HG02610 (cell line): ENCODE results near the gene AFF1.
"Not testable (repeated sequence)": the region's sequence is repeated elsewhere in the genome, so short reads cannot be mapped to it uniquely, and the experiment has no call there.

Source experiments
- ATAC-seq: cut with Tn5 transposase; IDR thresholded peaks from one replicate; pipeline ENCODE4 v1.9.1; 2021; ENCODE audit warnings: mild to moderate bottlenecking, moderate library complexity; ENCODE audit not compliant: unreplicated experiment

The AFF1 gene

DNA sequence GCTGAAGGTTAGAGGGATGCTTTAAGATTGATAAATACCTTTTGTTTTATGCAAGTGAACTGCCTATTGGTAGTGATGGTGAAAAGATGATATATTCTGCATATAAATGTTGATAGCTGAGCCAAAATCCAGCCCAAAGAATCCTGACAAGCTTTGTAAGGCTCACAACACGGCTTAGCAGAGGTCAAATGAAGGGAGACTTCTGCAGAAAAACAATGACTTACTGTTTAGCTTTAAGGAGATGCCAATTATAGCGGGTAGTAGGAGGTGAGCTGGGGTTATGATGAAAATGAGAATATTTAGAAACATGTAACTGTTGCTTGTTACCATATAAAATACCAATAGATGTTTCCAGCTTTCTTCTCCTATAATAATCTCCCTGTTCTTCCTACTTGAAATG, 97.1 kb downstream of the AFF1 start:
- ATAC-seq: no peak

DNA sequence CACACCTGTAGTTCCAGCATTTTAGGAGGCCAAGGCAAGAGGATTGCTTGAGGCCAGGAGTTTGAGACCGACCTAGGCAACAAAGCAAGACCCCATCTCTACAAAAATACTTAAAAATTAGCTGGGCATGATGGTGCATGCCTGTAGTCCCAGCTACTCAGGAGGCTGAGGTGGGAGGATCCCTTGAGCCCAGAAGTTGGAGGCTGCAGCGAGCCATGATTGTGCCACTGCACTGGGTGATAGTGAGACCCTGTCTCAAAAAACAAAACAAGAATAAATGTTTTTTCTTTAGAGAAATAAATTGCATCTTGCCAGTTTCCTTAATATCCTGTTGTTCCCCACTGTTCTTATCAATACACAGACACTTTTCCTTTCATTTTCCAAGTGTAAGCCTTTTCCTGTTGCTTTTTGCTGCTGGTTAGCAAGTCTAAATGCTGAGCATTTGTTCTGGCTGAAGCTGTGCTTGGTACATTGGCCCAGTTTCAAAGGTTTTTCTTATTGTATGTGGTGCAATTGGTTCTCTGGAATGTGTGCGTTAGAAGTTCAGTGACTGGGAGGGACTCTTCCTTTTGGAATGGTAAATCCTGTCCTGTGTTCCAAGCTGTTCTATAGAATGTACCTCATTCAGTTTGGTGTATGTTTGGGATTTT, 98.2 kb downstream of the AFF1 start:
- ATAC-seq: no peak

DNA sequence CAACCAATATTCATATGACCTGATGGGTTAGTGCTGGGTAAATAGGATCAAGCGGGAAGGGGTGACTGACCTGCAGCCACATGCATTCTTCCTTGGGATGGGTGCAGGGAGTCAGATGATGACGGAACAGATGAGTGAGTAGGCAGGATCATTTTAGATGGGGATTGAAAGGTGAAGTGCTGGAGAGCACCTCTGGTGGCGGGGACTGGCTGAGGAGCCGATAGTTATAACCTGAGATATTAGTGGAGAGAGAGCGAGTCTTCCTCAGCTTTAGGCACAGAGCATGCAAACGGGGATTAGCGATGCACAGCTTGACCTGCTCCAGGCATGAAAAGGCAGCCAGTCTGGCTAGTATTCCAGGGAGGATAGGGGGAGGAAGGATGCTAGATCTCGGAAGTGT, 99.1 kb downstream of the AFF1 start:
- ATAC-seq: no peak

DNA sequence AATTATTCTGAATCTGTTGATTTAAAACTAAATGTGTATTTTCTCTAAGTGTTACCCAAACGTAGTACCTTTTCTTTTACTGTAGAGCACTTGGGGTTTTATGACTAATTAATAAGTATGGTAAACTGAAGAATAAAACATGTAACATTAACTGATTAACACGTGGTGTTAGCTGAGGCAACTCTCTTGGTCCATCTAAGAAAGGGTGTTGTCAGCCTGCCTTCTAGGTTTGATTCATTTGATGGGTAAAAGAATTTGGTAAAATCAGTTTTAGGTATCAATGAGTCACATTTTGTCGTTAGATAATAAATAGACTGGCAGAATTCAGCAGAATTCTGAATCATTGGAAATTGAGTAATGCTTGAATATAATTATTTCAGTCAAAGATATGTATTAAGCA, 99.7 kb downstream of the AFF1 start:
- ATAC-seq: no peak

DNA sequence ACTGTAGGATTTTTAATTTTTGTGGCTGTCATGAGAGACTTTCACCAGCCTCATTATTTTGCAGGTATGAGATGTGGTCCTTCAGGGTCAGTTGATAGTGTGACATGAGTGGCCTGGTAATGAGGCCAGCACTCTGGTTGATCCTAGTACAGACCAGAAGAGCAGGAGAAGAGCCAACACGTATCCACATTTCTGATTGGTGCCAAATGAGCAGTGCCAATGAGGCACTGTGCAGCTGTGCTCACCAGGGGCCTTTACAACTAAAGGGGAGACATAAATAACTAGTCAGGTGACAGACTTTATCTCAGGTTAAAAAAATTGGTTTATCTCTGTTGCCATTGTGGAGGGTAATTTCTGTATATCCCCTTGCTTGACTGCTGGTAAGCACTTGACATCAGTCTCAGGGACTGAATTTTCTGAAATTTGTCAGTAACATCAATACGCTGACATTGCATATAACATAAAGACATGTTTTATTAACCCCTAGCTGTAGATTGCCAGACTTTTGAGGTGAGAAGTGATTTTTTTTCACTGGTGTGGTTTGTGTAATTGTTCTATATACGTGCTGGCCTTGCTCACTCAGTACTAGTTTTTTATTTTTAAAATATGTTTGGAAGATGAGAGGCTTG, 101.2 kb downstream of the AFF1 start:
- no peak for ATAC-seq

DNA sequence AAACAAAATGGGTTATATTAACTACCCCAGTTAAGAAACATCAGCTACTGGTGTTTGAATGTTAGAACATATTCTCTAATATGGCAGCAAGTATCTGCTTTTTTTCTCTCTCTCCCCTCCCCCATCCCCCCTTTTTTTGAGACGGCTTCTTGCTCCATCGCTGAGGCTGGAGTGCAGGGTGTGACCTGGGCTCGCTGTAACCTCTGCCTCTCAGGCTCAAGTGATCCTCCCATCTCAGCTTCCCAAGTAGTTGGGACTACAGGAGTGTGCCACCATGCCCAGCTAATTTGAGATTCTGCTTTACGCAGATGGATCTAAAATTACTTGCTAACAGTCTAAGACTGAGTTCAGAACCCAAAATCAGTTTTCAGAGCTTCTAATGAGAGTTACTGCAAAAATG, 101.9 kb downstream of the AFF1 start:
- no peak for ATAC-seq

DNA sequence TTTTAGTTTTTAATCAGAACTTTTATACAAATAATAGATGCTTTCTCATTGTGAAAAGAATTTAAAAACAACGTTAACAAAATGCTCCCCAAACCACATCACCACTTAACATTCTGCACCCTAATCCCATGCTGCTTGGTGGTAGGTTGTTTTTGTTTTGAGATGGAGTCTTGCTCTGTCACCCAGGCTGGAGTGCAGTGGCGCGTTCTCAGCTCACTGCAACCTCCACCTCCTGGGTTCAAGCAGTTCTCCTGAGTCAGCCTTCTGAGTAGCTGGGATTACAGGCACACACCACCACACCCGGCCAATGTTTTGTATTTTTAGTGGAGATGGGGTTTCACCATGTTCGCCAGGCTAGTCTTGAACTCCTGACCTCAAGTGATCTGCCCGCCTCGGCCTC, 102.4 kb downstream of the AFF1 start:
- ATAC-seq: not testable (repeated sequence)

DNA sequence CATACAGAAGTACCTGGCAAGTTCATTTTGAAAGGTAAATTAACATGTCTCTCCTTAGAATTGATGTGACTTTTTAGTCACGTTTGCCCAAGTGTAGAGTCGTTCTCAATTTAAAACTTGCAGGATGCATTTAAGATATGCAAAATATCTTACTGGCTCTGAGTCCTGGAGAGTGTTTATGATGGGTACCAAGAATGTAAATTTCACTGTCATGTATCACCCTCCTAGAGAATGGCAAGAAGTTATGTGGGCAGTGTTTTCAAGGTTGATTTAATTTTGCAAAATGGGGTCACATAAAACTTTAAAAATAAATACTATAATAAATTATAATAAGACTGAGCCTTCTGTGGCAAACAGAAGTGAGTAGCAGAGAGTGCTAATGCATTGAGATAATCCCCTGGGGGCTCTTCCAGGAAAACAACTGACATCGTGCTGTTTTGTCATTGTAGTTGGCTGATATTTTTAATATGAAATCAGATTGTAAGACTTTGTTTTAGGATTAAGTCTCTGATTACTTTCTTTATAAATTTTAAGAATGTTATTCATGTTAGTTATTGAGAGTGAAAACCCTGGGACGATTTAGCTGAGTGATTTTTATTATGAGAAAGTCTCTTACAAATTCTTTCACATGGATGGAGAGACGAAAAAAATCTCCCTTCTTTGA, 103.0 kb downstream of the AFF1 start:
- ATAC-seq: no peak

DNA sequence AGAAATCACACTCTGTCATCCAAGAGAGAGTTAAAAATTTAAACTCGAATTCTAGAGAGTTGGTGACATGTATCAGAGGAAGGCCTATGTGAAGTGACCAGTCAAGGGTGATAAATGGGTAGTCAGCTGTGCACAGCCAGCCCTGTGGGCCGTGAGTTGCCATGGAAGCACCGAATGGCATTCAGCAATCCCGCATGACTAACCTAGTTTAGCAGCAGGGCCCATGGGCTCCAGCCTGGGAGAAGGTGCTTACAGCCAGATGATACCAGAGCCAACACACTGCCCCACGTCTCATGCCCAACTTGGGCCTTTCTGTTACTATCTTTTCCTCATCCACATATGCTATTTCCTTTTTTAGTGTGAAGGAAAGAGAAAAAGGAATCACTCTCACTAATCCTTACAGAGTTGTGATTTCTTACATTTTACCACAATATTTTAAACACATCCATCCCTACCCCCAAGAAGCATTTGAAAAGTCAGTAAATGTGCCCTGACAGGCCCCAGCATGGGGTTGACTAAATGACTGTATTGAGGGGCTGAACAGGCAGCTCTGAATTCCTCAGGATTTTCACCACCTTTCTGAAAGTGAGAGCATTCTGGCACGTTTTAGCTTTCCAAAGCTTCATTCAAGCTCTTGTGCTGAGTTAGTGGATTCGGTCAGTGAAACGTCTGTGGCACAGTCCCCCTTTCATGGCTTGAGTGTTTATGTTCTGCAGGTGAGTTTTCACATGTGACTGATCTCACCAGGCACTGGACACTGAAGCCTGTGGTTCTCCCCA, 104.2 kb downstream of the AFF1 start:
- peak; percentile 66 for ATAC-seq

DNA sequence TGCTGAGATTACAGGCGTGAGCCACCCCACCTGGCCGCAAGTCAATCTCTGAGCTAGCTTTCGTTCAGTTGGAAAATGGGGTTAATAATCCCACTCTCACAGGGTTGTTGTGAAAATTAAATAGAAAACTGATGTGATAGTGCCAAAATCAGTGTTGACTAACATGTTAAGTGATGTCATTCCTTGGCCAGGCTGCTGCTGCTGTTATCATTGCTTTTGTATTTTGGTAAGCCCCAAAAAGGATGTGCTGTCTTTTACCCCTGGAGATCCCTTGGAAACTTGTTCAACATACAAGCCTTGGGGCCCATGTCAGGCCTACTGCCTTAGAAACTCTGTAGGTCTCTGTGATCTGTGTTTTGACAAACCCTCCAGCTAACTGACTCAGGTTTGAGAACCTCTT, 106.3 kb downstream of the AFF1 start:
- ATAC-seq: no peak

DNA sequence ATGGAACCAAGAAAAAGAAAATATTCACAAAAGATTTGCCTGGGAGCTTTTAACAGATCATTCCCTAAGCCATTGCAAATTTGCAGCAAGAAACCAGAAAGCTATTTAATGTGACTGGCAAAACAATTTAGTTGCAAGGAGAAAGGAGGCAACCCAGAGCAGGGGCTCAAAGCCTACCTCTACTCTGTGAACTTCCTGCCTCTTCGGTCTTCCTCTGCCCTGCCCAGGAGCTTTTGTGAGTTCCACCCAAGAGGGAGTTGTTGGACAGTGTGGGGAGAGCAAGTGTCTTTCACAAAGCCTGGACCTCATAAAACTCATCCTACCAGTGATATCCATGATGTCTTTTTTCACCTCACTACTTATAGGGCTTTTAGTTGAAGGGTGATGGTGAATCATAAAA, 107.4 kb downstream of the AFF1 start:
- no peak for ATAC-seq

DNA sequence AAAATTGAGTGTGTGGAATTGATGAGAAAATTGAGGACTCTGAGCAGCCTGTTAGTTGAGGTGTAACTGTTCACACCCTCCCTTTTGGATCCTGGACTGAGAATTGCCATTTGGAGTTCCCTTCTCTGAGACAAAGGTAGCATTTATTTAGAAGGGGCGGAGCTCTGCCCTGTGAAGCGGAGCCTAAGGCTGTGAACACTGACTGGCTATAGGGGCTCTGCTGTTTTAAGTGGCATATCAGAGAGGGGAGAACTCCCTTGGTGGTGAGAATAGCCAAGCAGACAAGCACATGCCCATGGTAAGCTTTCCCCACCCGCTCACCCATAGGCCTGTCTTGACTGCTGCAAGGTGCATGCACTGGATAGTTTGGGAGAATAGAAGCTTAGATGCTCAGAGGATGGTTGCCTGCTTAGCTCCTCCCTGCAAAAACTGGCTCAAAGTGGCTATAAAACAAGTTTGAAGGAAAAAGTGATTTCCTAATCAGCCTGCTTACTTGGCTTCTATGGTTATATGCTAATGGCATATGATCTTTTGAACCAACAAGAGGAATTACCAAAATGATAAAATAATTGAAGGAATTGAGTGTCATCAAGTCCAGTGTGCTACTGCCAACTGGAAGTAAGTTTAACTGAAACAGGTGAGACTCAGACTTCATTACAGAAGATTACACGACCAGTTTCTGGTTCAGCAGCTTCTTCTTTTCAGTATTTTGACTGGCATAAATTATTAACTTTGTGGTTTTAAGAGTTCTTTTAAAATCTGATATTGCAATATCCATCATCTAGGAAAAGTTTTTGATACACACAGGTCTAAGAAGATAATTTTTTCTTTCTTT, 108.4 kb downstream of the AFF1 start:
- ATAC-seq: no peak

DNA sequence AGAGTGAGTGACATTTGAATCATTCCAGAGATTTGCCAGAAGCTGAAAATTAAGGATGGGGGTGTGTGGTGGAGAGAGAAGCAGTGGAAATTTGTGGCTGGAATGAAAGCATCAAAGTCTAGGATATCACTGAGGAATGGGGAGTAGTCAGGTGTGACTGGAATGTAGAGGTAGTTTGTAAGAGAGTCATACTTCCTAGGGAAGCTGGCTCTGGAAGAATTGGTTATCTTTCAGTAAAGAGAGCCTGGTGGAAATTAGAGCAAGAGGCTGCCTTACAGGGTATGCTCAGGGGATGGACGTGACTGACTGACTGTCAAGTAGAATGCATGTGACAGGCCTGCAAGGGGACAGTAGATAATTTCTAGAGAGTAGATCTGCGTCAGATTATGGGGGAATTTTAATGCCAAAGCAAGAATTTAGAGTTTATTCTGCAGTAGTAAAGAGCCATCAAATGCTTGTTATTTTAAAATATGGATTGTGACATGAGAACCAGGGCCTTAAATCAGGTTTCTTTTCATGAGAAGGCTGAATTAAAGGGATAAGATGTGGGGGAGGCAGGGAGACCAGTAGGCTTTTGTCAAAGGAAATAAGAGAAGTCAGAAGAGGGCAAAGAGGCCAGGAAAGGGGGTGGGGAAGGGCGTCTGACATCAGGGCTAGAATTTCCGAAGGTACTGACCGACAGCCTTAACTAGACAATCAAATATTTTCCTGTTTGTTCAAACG, 109.9 kb downstream of the AFF1 start:
- peak; percentile 31 for ATAC-seq

DNA sequence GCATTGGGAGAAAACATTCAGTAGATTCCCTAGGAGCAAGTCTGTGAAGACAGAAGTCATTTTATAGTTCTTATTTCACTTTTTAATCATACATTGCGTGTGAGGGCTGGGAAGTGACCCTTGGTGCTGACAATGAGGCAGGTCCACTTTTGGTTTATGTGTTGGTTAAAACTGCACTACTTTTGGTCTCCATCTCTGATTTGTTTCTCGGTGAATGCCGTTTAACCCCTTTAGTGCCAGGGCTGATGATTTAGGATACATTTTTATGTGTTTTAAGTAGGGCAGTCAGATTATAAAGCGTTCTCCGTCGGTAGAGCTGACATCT, 110.4 kb downstream of the AFF1 start:
- ATAC-seq: no peak

DNA sequence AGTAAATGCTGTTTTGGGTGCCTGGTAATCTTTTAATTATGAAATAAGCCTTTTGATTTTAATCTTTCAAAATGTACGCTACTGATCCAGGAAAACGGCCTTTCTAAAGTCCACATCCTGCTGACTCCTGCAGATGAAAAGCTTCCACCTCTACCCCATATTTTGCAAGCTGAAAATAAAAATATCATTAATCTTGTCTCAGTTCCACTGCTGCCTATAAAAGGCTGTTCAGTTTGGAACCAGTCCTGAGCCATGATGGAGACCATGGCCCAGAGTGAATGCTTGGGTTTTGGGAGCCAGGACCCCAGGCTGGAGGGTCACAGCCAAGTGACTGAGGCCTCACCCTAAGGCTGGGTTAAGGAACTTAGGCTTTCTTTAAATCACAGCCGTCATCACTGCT, 110.8 kb downstream of the AFF1 start:
- ATAC-seq: no peak

DNA sequence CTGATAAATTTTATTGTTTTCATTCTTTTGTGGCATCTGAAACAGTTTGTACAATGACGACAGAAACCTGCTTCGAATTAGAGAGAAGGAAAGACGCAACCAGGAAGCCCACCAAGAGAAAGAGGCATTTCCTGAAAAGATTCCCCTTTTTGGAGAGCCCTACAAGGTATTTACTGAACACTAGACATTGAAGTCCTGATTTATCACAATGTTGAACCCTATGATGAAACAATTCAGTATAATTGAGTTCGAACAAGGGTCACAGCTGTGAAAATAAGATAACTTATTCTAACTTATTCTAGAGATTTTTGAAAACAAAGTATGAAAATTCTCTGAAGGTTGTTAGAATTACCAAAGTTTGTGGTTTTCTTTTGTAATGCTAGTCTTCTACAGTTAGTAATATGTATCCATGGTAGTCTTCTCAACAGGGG, 111.3 kb downstream of the AFF1 start:
- ATAC-seq: no peak

DNA sequence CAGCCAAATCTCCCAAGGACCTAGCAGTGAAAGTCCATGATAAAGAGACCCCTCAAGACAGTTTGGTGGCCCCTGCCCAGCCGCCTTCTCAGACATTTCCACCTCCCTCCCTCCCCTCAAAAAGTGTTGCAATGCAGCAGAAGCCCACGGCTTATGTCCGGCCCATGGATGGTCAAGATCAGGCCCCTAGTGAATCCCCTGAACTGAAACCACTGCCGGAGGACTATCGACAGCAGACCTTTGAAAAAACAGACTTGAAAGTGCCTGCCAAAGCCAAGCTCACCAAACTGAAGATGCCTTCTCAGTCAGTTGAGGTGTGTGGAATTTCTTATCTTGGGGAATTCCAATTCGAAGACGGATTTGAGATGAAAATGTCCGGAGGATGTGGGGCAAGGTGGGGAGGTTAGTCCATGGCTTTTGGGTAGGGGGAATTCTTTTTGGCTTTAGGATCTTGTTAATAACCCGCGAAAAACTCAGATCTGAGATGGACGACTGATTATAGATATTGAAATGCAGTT, 112.5 kb downstream of the AFF1 start:
- ATAC-seq: no peak

DNA sequence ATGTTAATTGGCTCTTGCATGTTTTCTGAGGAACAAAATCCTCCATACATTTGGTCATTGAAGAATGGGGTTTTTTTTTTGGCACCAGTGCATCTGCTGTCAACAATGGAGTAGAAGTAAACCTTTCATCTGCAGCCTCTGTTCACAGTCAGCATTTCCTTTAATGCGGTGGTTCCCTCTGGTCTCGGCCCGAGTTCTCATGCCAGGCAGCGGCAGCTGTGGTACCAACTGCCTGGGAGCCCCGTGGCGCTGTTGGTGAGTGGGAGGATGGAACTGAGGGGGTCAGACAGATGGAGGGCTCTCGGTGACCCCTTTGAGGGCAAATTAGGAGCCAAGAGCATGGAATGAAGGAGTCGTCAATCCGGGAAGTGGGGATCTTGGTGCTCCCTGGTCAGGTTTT, 114.7 kb downstream of the AFF1 start:
- no peak for ATAC-seq

DNA sequence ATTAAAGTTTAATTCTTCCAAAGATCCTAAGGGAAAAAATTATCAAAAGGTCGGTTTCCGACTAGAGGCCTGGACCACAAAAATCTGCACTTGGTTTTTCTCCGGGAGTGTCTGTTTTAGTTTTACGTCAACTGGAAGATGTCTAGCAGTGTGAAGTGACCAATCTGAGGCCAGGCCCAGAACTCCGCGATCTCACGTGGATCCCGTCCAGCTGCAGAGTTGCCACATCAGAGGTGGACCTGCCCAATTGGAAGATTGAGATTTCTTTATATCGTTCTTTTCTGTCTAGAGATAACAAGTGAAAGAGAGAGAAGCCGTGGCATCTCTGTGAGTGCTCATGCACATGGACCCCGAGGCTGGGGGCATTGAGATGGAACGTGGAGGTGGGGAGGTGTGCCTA, 115.8 kb downstream of the AFF1 start:
- no peak for ATAC-seq

DNA sequence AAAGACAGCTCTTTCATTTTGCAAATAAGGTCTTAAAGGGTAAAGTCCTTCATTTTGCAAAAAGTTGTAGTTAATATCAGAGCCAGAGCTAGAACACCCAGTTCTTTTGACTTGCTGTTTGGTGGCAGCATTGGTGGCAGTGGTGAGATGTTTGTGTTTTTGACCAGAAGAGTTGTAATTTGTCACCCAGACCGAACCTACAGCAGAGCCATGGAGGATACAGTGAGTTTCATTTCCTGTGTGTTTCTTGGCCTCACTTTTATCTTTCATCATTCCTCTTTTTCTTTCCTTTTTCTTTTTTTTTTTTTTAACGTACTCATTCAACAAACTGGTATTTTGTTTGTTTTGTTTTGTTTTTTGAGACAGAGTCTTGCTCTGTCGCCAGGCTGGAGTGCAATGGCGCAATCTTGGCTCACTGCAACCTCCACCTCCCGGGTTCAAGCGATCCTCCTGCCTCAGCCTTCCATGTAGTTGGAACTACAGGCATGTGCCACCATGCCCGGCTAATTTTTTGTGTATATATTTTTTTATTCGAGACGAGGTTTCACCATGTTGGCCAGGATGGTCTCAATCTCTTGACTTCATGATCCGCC, 116.4 kb downstream of the AFF1 start:
- ATAC-seq: no peak
